ENCODE results near the gene IGFN1. TPM values are rescaled to one million over a fixed set of nuclear protein-coding genes. Genes with fewer than 3 reads are reported as not detected.
A peak's percentile ranks its signal among the peaks of the same experiment; 100 is the strongest.

IGFN1 gene
- total and polyA plus RNA-seq, 9 of the 15 experiments (the other 6 are each of a cell fraction or from before 2014, with no cell fraction given) = 0.04 TPM; not detected in 8

- TF ChIP-seq NR2C2 (CRISPR knock-in tag; IDR thresholded peaks at IDR 0.05) (0 out of 2 replicates have a peak, but pooled peaks have one; percentile 49), NR2C2 (tag; IDR thresholded peaks at IDR 0.05) (no peak; the same call in none of the 2 replicates), ZNF253 (CRISPR knock-in tag; conservative IDR thresholded peaks at IDR 0.05) (no peak), SMAD4 (CRISPR knock-in tag; conservative IDR thresholded peaks at IDR 0.05) (0 out of 2 replicates have a peak, but pooled peaks have one; percentile 8), LEF1 (IDR thresholded peaks at IDR 0.05) (no peak), ETS1 (conservative IDR thresholded peaks at IDR 0.05; ENCODE audit: control insufficient read depth, low read depth, low read length) (no peak), ZNF24 (IDR thresholded peaks at IDR 0.05) (no peak), KLF10 (CRISPR knock-in tag; IDR thresholded peaks at IDR 0.05) (no peak), NCOA1 (IDR thresholded peaks at IDR 0.05; ENCODE audit: low read depth) (no peak), XRCC4 (IDR thresholded peaks at IDR 0.05; ENCODE audit: extremely low read depth, insufficient read depth, insufficient read length) (no peak), SMAD3 (CRISPR knock-in tag; conservative IDR thresholded peaks at IDR 0.05) (no peak), ZBTB26 (CRISPR knock-in tag; IDR thresholded peaks at IDR 0.05) (no peak), SFPQ (IDR thresholded peaks at IDR 0.05; ENCODE audit: low read depth, low read length) (no peak), RBM17 (IDR thresholded peaks at IDR 0.05; ENCODE audit: borderline replicate concordance, low read depth, low read length) (no peak), ZFP1 (CRISPR knock-in tag; IDR thresholded peaks at IDR 0.05) (no peak), ZNF431 (CRISPR knock-in tag; IDR thresholded peaks at IDR 0.05) (no peak), TEAD1 (CRISPR knock-in tag; IDR thresholded peaks at IDR 0.05) (no peak), POLR2G (IDR thresholded peaks at IDR 0.05; ENCODE audit: low read depth, low read length) (peak; percentile 91), PCBP2 (IDR thresholded peaks at IDR 0.05; ENCODE audit: low read depth, low read length, poor library complexity, severe bottlenecking) (no peak)
Observed at GRCh38 chr1:201171063-201172036, 19.3 kb upstream of the IGFN1 start (continued).

All from K562 (cell line).